GM23338 (cell line): ENCODE data around the gene SLC24A4. TPM values are rescaled to one million over a fixed set of nuclear protein-coding genes. Genes with fewer than 3 reads are reported as not detected.

ENCODE experiments used
- CREB1 ChIP-seq: fragments of 250-450 bp; sonication (Bioruptor Pico); IDR thresholded peaks from 2 replicates; pipeline ENCODE4 v1.5.0; 2020; ENCODE audit warnings: low read depth, mild to moderate bottlenecking, moderate library complexity
- POLR2AphosphoS5 ChIP-seq: IDR thresholded peaks from 2 replicates; pipeline ENCODE4 v1.6.1; 2016; ENCODE audit warnings: antibody characterized with exemption, low read depth
- ZNF114 ChIP-seq: fragments of 250-450 bp; sonication (Bioruptor Pico); IDR thresholded peaks from 2 replicates; pipeline ENCODE4 v1.5.0; 2020; ENCODE audit warnings: mild to moderate bottlenecking, moderate library complexity
- ZNF331 ChIP-seq: fragments of 250-450 bp; sonication (Bioruptor Pico); IDR thresholded peaks from 2 replicates; pipeline ENCODE4 v1.5.0; 2020; ENCODE audit warnings: low read depth, mild to moderate bottlenecking, moderate library complexity
- ZNF462 ChIP-seq: fragments of 250-450 bp; sonication (Bioruptor Pico); IDR thresholded peaks from 2 replicates; pipeline ENCODE4 v1.5.0; 2020; ENCODE audit warnings: mild to moderate bottlenecking, moderate library complexity
- polyA plus RNA-seq: library from polyadenylated mRNA; unstranded; fragments of >200 nt; fragmentation: Nextera tagmentation; extraction: Ambion mirVana; gene quantifications from 2 replicates; pipeline ENCODE4 v1.2.1, GENCODE V29; 2016
- total RNA-seq: library from RNA; depleted of rRNA; stranded (reverse); fragments of >200 nt; shearing (Covaris generic); gene quantifications from 2 replicates; pipeline ENCODE4 v1.2.3, GENCODE V29; 2014
- TF ChIP-seq, protein P1 (sequence below): IDR thresholded peaks from one replicate; pipeline ENCODE4 v1.6.1; 2018; ENCODE audit warnings: antibody characterized with exemption; ENCODE audit not compliant: unreplicated experiment
- TF ChIP-seq, protein P2 (sequence below), 2 experiments: fragments of 200-600 bp in 1 of 2; sonication (generic) in 1 of 2; conservative IDR thresholded peaks; 2 replicates each; pipeline versions ENCODE4 v1.5.1 to v1.6.1; 2016 to 2017; ENCODE audit warnings: antibody characterized with exemption in 2 of 2, low read depth in 2 of 2, mild to moderate bottlenecking in 2 of 2, moderate library complexity in 1 of 2

Gene SLC24A4
- total and polyA plus RNA-seq, 2 experiments from 2014 or later = 0.06 to 0.38 TPM

DNA sequence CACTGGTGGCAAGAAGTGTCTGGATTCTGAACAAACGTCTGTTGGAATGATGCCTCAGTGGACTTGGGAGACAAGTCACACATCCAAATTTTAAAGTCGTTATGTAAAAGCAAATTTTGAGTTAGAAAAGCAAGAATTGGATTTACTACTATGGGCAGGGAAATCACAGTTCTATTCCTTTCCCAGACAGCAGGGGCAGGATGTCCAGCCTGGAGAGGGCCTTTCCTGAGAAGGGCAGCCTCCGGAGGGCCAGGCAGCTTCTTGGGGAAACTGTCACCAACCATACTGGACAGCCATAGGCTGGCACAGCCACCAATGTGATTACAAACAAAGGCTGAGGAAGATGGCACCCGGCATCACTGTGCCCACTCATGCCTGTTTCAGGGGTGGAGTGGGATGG is 11.1 kb downstream of the SLC24A4 start (continued):
- TF ChIP-seq ZNF462 (CRISPR knock-in tag) (no peak), POLR2AphosphoS5 (no peak), CREB1 (CRISPR knock-in tag) (no peak), ZNF114 (CRISPR knock-in tag) (no peak), ZNF331 (no peak)
- TF ChIP-seq, protein P1, sequence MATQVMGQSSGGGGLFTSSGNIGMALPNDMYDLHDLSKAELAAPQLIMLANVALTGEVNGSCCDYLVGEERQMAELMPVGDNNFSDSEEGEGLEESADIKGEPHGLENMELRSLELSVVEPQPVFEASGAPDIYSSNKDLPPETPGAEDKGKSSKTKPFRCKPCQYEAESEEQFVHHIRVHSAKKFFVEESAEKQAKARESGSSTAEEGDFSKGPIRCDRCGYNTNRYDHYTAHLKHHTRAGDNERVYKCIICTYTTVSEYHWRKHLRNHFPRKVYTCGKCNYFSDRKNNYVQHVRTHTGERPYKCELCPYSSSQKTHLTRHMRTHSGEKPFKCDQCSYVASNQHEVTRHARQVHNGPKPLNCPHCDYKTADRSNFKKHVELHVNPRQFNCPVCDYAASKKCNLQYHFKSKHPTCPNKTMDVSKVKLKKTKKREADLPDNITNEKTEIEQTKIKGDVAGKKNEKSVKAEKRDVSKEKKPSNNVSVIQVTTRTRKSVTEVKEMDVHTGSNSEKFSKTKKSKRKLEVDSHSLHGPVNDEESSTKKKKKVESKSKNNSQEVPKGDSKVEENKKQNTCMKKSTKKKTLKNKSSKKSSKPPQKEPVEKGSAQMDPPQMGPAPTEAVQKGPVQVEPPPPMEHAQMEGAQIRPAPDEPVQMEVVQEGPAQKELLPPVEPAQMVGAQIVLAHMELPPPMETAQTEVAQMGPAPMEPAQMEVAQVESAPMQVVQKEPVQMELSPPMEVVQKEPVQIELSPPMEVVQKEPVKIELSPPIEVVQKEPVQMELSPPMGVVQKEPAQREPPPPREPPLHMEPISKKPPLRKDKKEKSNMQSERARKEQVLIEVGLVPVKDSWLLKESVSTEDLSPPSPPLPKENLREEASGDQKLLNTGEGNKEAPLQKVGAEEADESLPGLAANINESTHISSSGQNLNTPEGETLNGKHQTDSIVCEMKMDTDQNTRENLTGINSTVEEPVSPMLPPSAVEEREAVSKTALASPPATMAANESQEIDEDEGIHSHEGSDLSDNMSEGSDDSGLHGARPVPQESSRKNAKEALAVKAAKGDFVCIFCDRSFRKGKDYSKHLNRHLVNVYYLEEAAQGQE = no peak
- TF ChIP-seq, protein P2, sequence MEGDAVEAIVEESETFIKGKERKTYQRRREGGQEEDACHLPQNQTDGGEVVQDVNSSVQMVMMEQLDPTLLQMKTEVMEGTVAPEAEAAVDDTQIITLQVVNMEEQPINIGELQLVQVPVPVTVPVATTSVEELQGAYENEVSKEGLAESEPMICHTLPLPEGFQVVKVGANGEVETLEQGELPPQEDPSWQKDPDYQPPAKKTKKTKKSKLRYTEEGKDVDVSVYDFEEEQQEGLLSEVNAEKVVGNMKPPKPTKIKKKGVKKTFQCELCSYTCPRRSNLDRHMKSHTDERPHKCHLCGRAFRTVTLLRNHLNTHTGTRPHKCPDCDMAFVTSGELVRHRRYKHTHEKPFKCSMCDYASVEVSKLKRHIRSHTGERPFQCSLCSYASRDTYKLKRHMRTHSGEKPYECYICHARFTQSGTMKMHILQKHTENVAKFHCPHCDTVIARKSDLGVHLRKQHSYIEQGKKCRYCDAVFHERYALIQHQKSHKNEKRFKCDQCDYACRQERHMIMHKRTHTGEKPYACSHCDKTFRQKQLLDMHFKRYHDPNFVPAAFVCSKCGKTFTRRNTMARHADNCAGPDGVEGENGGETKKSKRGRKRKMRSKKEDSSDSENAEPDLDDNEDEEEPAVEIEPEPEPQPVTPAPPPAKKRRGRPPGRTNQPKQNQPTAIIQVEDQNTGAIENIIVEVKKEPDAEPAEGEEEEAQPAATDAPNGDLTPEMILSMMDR (conservative IDR thresholded peaks at IDR 0.05; ENCODE audit: low read depth in 2 of 2) = no peak
